Neural progenitor cell (in vitro differentiated cells): Measurements from ENCODE around the gene MTCL1.

Experiments
- CTCF ChIP-seq: fragments of 200-600 bp; sonication (generic); IDR thresholded peaks from 2 replicates; pipeline ENCODE4 v1.5.1; 2017; ENCODE audit warnings: antibody characterized with exemption, mild to moderate bottlenecking
- EZH2 ChIP-seq: fragments of 200-600 bp; sonication (generic); IDR thresholded peaks from 2 replicates; pipeline ENCODE4 v1.6.1; 2017; ENCODE audit warnings: antibody characterized with exemption, mild to moderate bottlenecking, moderate library complexity

DNA sequence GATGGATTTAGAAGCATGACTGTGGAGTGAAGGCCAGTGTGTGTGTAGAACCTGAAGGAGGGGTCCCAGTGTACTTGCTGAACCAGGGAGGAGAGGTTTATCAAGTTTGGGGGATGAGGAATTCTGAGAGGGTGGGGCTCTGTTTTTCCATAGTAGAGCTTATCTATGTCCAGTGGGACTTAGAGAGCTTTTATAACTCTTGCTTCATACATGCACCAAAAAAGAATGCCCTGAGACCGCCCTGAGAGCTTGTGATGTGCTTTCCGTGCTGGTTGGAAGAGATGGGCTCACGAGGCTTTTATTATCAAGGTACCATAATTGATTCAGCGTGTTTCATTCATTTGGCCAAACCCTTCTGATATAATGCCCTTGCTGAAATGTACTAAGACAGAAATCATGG, 100.2 kb downstream of the MTCL1 start:
- TF ChIP-seq CTCF (no peak), EZH2 (no peak)
